Suppressor macrophage (primary cell): ENCODE data around the gene RNPEP.
"Not testable (repeated sequence)": the region's sequence is repeated elsewhere in the genome, so short reads cannot be mapped to it uniquely, and the experiment has no call there.

Source experiments
- DNase-seq, 4 experiments: peaks; one replicate each; pipeline ENCODE4 v3.0.0-alpha.2; 2020 to 2022

Gene RNPEP

GRCh38 chr1:201962382-201962781 lies 20.1 kb upstream of the RNPEP start:
- DNase-seq = not testable (repeated sequence)

GRCh38 chr1:201964261-201964660 lies 18.2 kb upstream of the RNPEP start:
- no peak for DNase-seq

GRCh38 chr1:201966171-201966570 lies 16.3 kb upstream of the RNPEP start:
- DNase-seq = no peak

DNA sequence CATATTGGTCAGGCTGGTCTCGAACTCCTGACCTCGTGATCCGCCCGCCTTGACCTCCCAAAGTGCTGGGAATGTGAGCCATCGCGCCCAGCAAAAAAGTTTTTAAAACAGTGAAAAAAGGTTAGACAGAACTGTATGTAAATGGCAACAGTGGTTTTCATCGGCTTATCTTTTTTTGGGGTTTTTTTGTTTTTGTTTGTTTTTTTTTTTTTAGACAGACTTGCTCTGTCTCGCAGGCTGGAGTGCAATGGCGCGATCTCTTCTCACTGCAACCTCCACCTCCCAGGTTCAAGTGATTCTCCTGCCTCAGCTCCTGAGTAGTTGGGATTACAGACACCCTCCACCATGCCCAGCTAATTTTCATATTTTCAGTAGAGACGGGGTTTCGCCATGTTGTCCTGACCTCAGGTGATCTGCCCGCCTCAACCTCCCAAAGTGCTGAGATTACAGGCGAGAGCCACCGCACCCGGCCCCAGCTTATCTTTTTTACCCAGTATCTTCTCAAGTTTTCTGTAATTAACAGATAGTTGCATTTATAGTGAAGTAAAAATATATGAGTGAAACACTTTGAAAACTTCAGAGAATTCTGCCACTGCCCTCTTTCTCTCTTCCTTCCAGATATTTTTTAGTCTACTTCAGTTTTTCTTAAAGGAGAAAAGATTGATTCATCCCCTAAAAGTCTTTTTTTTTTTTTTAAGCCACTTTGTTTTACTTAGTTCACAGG lies 14.1 kb upstream of the RNPEP start:
- DNase-seq = no peak

GRCh38 chr1:201970334-201971159 lies 11.9 kb upstream of the RNPEP start:
- no peak for DNase-seq

GRCh38 chr1:201982082-201982622 lies 296 bp upstream of the RNPEP start:
- DNase-seq = peak; percentile 80 to 94 (median 88)

GRCh38 chr1:201983380-201983805 lies 945 bp downstream of the RNPEP start:
- DNase-seq = no peak

GRCh38 chr1:201984446-201984845 lies 2.0 kb downstream of the RNPEP start:
- no peak for DNase-seq

DNA sequence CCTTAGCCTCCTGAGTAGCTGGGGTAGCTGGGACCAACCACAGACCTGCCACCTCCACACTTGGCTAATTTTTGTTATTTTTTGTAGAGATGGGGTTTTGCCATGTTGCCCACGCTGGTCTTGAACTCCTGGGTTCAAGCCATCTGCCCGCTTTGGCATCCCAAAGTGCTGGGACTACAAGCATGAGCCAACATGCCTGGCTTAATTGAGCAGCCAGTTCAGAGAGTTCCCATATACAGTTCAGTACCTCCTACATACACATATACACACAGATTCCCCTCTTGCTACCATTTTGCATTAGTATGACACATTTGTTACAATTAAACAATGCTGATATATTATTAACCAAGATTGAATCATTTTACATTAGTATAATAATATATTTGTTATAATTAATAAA lies 2.9 kb downstream of the RNPEP start:
- DNase-seq = no peak

- no peak for DNase-seq
Observed at GRCh38 chr1:201988601-201989000, 6.2 kb downstream of the RNPEP start.

DNA sequence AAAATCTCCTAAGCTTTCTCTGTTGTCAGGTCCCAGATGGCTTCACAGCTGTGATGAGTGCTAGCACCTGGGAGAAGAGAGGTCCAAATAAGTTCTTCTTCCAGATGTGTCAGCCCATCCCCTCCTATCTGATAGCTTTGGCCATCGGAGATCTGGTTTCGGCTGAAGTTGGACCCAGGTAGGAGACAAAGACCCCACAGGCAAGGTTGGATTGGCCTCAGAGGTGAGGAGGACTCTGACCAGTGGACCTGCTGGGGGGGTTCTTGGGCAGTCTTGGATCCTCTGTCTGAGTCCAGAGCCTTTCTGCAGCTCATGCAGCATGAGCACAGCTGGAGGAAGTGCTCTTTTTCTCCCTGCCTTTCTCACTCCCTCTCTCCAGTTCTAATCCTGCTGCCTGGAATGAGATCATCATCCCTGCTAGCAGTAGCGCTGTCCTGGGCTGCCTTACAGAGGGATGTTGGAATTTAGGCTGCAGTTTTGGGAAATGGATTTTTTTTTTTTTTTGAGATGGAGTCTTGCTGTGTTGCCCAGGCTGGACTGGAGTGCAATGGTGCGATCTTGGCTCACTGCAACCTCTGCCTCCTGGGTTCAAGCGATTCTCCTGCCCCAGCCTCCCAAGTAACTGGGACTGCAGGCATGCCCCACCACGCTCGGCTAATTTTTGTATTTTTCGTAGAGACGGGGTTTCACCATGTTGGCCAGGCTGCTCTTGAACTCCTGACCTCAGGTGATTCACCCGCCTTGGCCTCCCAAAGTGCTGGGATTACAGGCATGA lies 7.1 kb downstream of the RNPEP start:
- DNase-seq = no peak

- no peak for DNase-seq
Observed at GRCh38 chr1:201990427-201990826, 8.0 kb downstream of the RNPEP start.

- peak; percentile 43 to 66 (median 56) for DNase-seq
Observed at GRCh38 chr1:201999625-202000238, 17.3 kb downstream of the RNPEP start.

DNA sequence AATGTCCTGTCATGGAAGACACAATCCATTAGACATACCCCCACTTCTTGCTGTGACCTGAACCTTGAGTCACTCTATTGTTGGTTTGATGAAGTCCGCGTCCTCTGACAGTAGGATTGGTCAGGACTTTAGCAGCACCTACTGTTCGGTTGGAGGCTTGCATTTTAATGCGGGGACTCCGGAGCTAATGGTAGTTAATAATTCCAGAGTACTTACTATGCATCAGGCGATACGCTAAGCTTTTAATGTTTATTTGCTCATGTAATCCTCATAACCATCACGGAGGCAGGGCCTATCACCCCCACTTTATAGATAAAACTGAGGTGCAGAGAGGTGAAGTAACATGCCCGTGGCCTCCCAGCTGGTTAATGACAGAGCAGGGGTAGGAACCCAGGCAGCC lies 20.1 kb downstream of the RNPEP start:
- no peak for DNase-seq

DNA sequence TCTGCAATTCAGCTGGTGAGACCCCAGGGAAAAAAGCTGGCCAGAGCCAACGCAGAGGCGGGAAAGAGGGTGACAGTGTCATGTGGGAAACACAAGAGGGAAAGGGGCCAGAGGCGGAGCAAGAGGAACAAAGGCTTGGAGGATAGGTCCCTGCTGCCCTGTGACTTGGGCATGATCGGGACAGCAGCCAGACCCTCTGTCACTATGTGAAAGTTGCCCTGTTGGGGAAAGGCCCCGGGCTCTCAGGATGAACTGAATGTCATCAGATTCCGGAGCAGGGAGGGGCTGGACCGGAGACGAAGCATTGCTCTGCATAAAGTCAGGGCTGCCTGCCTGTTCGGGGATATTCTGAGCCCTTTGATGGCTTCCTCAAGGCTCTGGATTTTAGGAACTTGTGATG lies 22.3 kb downstream of the RNPEP start:
- DNase-seq = no peak

GRCh38 chr1:202005958-202006357 lies 23.5 kb downstream of the RNPEP start:
- DNase-seq = no peak

DNA sequence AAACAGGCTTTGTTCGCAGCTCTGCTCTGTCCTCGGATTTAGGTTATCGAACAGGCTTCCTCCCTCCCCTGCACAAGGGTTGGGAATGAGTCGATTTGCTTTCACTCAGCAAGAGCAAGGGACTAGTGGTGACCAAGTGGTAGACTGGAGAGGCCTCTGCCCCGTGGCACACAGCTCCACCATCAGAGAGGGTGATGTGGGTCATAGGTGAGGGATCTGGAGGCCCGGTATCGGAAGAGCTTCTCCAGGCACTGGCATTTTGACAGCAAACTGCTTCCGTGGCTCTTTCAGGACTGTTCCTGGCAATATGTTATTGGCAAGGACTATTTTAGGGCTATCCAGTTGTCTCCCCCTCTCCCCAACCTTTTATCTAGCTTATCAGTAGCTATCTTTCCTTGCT lies 24.9 kb downstream of the RNPEP start:
- DNase-seq = no peak

GRCh38 chr1:202007805-202008489 lies 25.5 kb downstream of the RNPEP start:
- no peak for DNase-seq

GRCh38 chr1:202009326-202010179 lies 27.1 kb downstream of the RNPEP start:
- peak; percentile 69 to 83 (median 76) for DNase-seq

DNA sequence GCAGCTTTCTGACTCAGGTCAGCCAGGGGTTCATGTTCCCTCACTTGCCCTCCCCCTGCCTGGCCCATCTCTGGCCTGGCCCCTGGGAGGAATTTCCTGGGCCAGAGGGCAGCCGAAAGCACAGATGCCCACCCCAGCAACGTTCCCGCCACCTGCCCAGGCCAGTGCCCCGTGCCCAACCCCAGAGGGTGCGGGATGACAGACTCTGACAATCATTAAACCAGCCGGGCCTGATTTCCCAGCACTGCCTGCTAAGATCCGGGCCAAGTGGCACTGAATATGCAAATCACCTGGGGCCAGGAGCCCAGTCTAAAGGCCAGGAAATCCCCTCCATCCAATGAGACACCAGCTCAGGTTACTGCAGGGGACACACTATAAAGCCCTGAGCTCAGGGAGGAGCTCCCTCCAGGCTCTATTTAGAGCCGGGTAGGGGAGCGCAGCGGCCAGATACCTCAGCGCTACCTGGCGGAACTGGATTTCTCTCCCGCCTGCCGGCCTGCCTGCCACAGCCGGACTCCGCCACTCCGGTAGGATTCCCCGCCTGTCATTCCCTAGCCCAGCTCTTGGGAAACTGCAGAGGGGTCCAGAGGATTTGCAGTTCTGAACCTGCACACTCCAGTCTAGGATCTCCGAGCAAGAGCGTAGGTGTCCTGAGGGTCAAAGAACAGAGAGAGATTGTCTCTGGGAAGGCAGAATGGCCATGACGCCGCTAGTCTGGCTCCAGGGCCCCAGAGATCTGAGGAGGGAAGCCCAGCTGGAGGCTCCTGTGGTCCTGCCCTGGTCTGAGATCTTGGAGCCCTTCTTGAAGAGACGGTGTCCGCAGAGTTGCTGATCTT lies 27.9 kb downstream of the RNPEP start, which contains the start of gene ELF3:
Gene ELF3 (plus strand): TSS at position 408 of the 836 bp plus-strand sequence. CDS start 550 bp downstream, outside the sequence.
- no peak for DNase-seq
